Breast epithelium (tissue), 4 donors: ENCODE data around the gene TRMT2A. TPM values are rescaled to one million over a fixed set of nuclear protein-coding genes. Genes with fewer than 3 reads are reported as not detected.

Source experiments
- DNase-seq, 2 donors: peaks; one replicate each; pipeline ENCODE4 v3.0.0-alpha.2; 2019; ENCODE audit warnings: low spot score in 2 of 2
- H3K27ac ChIP-seq, 2 donors: fragments of 200-600 bp; sonication (generic) in 1 of 2; one replicate each; pipeline ENCODE4 v1.5.1; 2016 to 2019; ENCODE audit warnings: mild to moderate bottlenecking in 1 of 2
- H3K27me3 ChIP-seq, 2 donors: fragments of 200-600 bp; sonication (generic) in 1 of 2; one replicate each; pipeline versions ENCODE4 v1.5.1 to v1.6.0; 2017 to 2019; ENCODE audit warnings: control low read depth in 1 of 2, mild to moderate bottlenecking in 1 of 2
- H3K36me3 ChIP-seq: fragments of 200-600 bp; one replicate; pipeline ENCODE4 v1.5.1; 2019
- H3K4me1 ChIP-seq, 2 donors: fragments of 200-600 bp; sonication (generic); one replicate each; pipeline ENCODE4 v1.5.1; 2016 to 2019; ENCODE audit warnings: control low read depth in 1 of 2
- H3K4me3 ChIP-seq, 3 donors: fragments of 200-600 bp; sonication (generic); 1 replicate in 2 of 3; 2 replicates in 1 of 3; pipeline ENCODE4 v1.5.1; 2016 to 2019; ENCODE audit warnings: mild to moderate bottlenecking in 3 of 3, moderate library complexity in 2 of 3
- H3K9me3 ChIP-seq, 2 donors: fragments of 200-600 bp; sonication (generic) in 1 of 2; one replicate each; pipeline ENCODE4 v1.5.1; 2016 to 2019; ENCODE audit warnings: control low read depth in 1 of 2
- POLR2A ChIP-seq: fragments of 450-650 bp; IDR thresholded peaks from one replicate; pipeline ENCODE4 v1.6.1; 2016; ENCODE audit warnings: antibody characterized with exemption, mild to moderate bottlenecking, moderate library complexity
- POLR2AphosphoS5 ChIP-seq, 3 donors: sonication (generic); formaldehyde crosslinking; IDR thresholded peaks; one replicate each; pipeline ENCODE4 v1.6.1; 2017; ENCODE audit warnings: antibody characterized with exemption in 3 of 3
- intact Hi-C: fragments of 100-400 bp; cut with DNase I; formaldehyde crosslinking; loops from one replicate; pipeline ENCODE4 v1.15.1; 2023; ENCODE audit warnings: low total_unique reads
- total RNA-seq, 3 donors: library from RNA; depleted of rRNA; stranded (reverse); fragments of >200 nt; gene quantifications; one replicate each; pipeline ENCODE4 v1.1.0, GENCODE V29; 2016
- TF ChIP-seq, protein P1 (sequence below), 3 donors: fragments of 450-650 bp; IDR thresholded peaks; one replicate each; pipeline ENCODE4 v1.5.1; 2016 to 2017; ENCODE audit warnings: antibody characterized with exemption in 3 of 3, mild to moderate bottlenecking in 3 of 3, moderate library complexity in 3 of 3

The TRMT2A gene
- total RNA-seq, 3 donors from 2014 or later: 49.8 to 72.4 (median 51.1) TPM

DNA sequence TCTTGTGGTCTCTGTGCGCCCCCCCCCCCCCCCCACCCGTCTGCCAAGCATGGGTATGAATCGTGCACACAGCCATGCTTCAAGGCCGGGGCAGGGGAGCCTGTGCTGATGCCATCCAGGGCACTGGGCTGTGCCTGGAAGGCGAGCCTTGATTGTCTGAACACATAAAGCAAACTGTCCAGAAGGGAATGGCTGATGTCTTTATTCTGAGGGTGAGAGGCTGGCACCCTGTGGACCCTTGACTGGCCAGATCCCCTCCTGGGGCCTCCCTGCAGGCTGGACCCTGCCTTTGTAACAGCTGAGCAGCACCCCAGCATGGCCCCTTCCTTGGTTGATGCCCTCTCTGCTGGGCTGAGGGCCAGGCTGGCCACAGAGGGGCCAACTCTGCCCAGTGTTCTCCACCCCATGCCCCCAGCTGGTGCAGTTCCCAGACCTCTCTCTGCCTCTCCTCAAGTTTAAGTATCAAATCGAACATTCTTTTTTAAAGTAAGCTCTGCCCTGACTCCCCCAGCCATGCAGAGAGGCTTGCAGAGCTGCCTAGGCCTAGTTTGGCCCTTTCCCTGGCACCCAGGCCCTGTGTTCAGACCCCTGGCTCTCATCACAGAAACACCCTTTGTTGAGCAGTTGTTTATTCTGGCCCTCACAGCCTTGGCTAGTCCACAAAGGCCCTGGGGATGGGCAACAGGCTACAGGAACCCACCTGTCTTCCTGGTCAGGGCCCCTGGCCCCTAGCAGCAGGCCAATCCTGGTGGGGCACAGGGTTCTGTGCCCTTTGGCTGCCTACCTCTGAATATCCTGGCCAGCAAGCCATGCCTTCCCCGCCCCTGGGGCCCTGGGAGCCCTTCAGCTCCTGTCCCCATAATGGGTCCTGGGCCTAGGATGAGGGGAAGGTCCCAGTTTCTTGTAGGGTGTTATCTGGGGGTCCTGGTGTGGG lies 5.1 kb downstream of the TRMT2A start:
- TF ChIP-seq, protein P1, sequence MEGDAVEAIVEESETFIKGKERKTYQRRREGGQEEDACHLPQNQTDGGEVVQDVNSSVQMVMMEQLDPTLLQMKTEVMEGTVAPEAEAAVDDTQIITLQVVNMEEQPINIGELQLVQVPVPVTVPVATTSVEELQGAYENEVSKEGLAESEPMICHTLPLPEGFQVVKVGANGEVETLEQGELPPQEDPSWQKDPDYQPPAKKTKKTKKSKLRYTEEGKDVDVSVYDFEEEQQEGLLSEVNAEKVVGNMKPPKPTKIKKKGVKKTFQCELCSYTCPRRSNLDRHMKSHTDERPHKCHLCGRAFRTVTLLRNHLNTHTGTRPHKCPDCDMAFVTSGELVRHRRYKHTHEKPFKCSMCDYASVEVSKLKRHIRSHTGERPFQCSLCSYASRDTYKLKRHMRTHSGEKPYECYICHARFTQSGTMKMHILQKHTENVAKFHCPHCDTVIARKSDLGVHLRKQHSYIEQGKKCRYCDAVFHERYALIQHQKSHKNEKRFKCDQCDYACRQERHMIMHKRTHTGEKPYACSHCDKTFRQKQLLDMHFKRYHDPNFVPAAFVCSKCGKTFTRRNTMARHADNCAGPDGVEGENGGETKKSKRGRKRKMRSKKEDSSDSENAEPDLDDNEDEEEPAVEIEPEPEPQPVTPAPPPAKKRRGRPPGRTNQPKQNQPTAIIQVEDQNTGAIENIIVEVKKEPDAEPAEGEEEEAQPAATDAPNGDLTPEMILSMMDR (IDR thresholded peaks at IDR 0.05): no peak
- TF ChIP-seq POLR2A: no peak
- no peak for TF ChIP-seq POLR2AphosphoS5 (IDR thresholded peaks at IDR 0.05)
- H3K4me1 ChIP-seq: peaks cover 5 to 8% of the 10 kb centered on the region in 2 donors
- no peak overlapping the region for H3K4me3 ChIP-seq
- intact Hi-C loops: loop anchor here (5.0 kb wide), 1 partner anchor 380 kb away; no protein-coding TSS in a partner anchor
- no peaks in the 10 kb centered on the region for H3K27me3 ChIP-seq
- DNase-seq: no peak
- H3K27ac ChIP-seq: no peak overlapping the region
- no peaks in the 10 kb centered on the region for H3K9me3 ChIP-seq
- peaks cover 12% of the 10 kb centered on the region for H3K36me3 ChIP-seq

- intact Hi-C loops: loop anchor here (5.0 kb wide), 1 partner anchor 379 kb away; no protein-coding TSS in a partner anchor
- Histone ChIP-seq H3K27ac (no peak overlapping the region), H3K36me3 (peaks cover 12% of the 10 kb centered on the region), H3K9me3 (no peaks in the 10 kb centered on the region), H3K27me3 (no peaks in the 10 kb centered on the region), H3K4me1 (peaks cover 5% of the 10 kb centered on the region in 2 donors), H3K4me3 (no peak overlapping the region)
- no peak for TF ChIP-seq POLR2AphosphoS5 (IDR thresholded peaks at IDR 0.05)
- TF ChIP-seq, protein P1 (IDR thresholded peaks at IDR 0.05): peak in 1 of 3 donors; percentile 6
- no peak for DNase-seq
Measured at GRCh38 chr22:20111045-20111688, 5.9 kb downstream of the TRMT2A start.

GRCh38 chr22:20110359-20110985 lies 6.6 kb downstream of the TRMT2A start:
- TF ChIP-seq POLR2A (no peak), POLR2AphosphoS5 (IDR thresholded peaks at IDR 0.05) (no peak)
- TF ChIP-seq, protein P1 (IDR thresholded peaks at IDR 0.05): no peak
- H3K27ac ChIP-seq: no peak overlapping the region
- DNase-seq: no peak
- no peak overlapping the region for H3K4me3 ChIP-seq
- H3K27me3 ChIP-seq: no peaks in the 10 kb centered on the region
- H3K36me3 ChIP-seq: peaks cover 12% of the 10 kb centered on the region
- intact Hi-C loops: loop anchor here (5.0 kb wide), 1 partner anchor 378 kb away; no protein-coding TSS in a partner anchor
- H3K4me1 ChIP-seq: no peaks in the 10 kb centered on the region
- no peaks in the 10 kb centered on the region for H3K9me3 ChIP-seq

DNA sequence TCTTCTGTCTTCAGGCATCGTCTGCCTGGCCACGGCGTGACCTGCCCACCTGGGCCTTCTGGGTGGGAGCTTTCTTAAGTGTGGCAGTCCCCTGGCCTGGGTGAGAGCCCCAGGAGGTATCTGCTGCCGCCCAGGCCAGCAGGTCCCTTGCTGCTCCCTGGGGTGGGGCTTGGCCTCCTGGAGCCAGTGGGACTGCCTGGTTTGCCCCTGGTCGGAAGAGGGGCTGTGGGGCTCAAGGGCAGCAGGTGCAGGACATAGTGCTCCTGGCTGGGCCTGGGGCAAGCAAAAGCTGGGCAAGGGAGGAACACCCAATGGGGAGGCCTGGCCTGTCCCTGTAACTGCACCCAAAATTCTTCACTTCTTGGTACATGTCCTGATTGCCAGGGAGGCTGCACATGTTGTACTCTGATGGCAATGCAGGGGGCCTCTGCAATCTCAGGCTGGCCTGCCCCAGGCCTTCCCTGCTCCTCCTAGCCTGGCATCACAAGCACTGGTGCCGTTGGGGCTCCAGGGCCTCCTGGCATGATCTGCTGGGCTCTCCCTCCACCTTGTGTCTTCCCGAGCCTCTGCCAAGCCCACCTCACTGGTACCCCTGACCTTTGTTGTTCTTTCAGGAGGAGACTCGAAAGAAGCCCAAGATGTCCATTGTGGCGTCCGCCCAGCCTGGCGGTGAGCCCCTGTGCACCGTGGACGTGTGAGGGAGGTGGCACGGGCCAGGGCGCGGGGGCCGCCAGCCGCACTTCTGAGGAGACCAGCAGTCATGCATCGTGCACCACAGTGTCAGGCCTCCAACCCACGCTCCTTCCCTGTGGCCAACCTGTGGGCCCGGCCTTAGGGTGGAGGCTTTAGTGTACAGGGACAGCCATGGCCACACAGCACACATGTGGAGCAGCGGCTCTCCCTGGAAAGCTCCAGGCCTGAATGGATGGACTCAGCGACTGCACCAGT lies 7.3 kb downstream of the TRMT2A start:
- Histone ChIP-seq H3K27me3 (no peaks in the 10 kb centered on the region), H3K36me3 (peaks cover 12% of the 10 kb centered on the region), H3K9me3 (no peaks in the 10 kb centered on the region), H3K4me1 (no peaks in the 10 kb centered on the region), H3K4me3 (no peak overlapping the region), H3K27ac (no peak overlapping the region)
- TF ChIP-seq POLR2AphosphoS5 (IDR thresholded peaks at IDR 0.05) (no peak), POLR2A (no peak)
- TF ChIP-seq, protein P1 (IDR thresholded peaks at IDR 0.05): no peak
- DNase-seq: no peak
- intact Hi-C loops: loop anchor here (5.0 kb wide), 1 partner anchor 377 kb away; no protein-coding TSS in a partner anchor
